Stimulated activated CD4-positive, alpha-beta T cell treated with anti-CD3 and anti-CD28 coated beads, Interleukin-1b, Interleukin-23, amount 100 ng/mL, for 4 hours (primary cell): ENCODE measurements around the gene ANKRD12.
"Not testable (repeated sequence)": the region's sequence is repeated elsewhere in the genome, so short reads cannot be mapped to it uniquely, and the experiment has no call there.

Experiments used
- DNase-seq, 2 donors: peaks; one replicate each; pipeline ENCODE4 v3.0.0-alpha.2; 2020; ENCODE audit warnings: low read depth in 2 of 2

Gene ANKRD12

DNA sequence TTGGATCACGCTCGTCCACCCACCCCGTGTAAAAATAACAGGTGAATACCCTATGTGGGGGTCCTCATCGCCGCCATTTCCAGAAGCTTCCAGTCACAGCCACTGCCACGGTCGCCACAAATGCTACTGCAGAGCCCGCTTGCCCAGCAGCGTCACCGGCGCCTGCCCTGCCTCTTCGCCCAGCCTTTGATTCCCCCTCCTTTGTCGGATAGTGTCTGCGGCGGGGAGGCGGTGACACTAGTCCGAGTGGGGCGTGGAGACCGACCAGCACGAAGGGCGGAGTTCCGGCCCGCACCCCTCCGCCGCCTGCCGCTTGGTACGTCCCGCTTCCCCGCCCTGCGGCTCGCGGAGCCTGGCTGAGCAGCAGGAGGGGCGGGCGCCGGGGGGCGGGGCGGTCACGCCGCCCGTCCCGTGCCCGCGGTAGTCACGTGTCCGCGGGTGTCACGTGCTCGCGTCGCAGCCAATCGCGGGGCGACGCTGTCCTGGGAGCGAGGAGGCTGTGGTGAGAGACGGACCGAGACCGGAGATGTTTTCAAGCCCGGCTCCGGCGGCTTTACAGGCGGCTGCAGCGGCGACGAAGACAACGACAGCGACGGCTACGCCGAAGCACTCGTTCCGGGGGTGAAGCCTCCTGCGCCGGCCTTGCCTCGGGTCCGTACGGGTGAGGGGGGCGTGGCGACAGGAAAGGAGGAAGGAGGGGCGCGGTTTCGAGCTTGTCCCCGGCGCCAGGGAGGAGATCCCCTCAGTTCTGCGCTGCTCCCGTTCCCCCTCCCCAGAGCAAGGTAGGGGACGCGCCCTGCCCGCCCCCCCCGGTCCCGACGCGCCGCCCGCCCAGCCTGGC lies at the start of gene ANKRD12:
Gene ANKRD12 (plus strand): TSS at position 467 of the 841 bp plus-strand sequence. CDS start 45,652 bp downstream, outside the sequence.
- DNase-seq = peak; percentile 91 to 96

DNA sequence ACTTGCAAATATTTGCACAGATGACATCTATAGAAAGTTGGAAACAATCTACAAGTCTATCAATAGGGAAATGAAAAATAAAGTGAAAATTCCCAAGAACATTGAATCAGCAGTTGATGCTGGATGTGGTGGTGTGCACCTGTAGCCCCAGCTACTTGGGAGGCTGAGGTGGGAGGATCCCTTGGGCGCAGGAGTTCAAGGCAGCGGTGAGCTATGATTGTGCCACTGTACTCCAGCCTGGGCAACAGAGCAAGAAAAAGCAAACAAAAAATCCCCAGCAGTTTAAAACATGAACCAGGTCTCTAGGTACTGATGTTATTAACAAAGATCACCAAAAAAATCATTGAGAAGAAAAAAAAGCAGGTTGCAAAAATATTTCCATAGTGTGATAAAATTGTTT lies 49.4 kb upstream of the ANKRD12 start:
- DNase-seq = no peak

DNA sequence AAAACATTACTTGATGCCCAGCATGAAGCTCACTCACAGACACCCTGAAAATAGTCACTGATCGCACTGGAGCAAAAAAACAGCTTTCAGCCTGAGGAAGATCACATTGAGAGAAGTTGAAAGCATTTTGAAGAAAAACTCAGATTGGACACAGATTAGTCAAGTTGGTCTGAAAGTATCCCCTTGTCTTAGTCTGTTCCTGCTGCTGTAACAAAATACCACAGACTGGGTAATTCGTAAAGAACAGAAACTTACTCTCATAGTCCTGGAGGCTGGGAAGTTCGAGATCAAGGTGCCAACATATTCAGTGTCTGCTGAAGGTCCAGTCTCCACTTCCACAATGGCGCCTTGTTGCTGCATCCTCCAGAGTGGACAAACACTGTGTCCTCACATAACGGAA lies 48.3 kb upstream of the ANKRD12 start:
- no peak for DNase-seq

DNA sequence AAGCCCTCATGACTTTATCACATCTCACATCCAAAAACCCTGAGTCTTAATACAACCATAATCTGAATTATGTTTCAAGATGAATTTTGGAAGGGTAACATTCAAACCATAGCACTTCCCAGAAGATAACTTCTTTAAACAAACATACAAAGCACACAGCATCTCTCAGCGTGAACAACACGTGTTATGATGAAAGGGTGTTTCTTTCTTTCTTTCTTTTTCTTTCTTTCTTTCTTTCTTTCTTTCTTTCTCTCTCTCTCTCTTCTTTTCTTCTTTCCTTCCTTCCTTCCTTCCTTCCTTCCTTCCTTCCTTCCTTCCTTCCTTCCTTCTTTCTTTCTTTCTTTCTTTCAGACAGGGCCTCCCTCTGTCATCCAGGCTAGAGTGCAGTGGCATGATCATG lies 47.9 kb upstream of the ANKRD12 start:
- not testable (repeated sequence) for DNase-seq

DNA sequence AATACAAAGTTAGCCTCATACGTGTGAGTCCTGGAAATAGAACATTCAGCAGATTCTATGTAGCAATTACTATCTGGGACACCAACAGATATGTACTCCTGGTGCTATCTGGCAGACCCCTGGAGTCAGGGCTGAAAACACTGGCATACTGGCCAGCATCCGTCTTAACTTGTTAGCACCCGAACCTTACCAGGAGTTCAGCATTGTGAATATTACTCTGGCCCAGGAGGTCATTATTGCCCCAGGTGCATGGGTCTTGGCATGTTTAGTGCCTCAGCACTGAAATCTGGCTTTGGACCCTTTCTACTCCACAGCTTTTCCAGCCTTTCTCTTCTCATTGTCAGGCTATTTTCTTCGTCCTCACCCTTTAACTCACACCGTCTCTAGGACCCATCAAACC lies 46.0 kb upstream of the ANKRD12 start:
- DNase-seq = no peak

DNA sequence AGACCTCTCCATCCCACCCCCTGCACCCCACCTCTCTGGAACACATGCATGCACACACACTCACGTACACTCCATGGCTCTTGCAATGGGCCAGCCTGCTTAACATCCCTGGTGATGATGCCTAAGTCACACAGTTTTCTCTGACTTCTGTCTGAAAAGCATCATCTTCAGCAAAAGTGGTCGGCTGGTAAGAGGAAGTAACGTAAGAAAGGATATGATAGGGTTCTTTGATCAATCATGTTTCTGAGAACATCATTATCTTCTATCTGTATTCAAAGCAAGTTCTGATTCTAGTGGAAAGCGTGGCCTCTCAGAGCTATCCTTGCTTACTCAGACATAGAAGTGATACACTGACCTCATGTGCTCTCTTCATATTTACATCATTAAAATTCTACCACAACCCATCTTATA lies 45.5 kb upstream of the ANKRD12 start:
- peak in 1 of 2 donors; percentile 15 for DNase-seq

DNA sequence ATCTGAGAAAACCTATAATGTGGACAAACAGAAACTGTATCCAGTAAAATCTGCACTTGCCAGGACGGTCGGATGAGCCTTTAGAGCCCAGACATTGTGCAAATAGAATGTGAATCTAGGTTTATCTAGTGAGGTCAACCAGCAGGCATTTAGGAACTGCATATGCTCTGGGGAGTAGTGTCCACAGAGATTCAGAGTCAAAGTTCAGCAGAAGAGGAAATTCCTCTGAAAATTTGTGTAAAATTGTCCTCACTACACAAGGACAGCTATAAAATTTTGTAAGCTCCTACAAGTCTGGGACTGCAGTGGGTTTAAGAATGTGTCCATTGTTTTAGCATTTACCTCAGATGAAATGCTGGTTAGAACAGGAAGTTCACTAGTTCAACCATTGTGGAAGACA lies 43.9 kb upstream of the ANKRD12 start:
- no peak for DNase-seq

DNA sequence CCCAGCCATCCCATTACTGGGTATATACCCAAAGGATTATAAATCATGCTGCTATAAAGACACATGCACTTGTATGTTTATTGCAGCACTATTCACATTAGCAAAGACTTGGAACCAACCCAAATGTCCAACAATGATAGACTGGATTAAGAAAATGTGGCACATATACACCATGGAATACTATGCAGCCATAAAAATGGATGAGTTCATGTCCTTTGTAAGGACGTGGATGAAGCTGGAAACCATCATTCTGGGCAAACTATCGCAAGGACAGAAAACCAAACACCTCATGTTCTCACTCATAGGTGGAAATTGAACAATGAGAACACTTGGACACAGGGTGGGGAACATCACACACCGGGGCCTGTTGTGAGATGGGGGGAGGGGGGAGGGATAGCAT lies 43.5 kb upstream of the ANKRD12 start:
- DNase-seq = not testable (repeated sequence)

DNA sequence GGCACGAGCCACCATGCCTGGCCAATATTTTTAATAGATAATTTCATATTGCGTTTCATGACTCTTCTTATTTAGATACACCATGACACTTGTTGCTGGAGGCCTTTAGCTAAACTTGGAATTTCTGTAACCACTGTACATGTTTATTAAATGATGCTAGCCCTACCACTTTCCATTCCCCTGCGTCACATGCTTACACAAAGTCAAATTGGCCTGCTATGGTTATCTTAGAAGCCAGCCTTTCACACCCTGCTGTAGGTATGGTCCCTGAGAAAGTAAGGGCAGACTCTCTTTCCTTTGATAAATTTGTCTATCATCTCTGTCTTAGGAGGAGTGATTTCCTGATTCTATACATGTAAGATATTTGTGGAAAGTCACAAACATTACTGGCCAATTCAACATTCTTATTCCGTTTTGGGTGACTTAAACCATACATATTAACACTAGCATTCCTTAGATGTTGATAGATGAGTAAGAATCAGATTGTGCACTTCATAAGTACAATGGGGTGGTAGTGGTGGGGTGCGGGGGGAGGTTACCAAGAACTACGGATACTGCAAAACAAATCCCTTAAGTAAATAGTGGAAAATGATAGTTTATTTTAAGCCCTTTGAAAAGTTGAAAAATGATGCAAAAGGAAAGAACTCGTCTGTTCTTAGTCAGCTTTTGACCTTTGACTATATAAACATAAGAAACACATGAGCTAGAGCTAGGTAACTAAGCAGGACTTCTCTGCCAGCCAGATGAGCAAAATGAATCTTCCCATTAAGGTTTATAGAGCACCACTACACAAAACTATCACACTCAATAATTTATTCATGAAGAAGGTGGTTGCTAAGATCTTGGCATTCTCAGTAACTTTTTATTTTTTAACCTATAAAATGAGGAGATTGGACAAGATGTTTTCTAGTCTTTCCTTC lies 42.0 kb upstream of the ANKRD12 start:
- DNase-seq = peak in 1 of 2 donors; percentile 30

DNA sequence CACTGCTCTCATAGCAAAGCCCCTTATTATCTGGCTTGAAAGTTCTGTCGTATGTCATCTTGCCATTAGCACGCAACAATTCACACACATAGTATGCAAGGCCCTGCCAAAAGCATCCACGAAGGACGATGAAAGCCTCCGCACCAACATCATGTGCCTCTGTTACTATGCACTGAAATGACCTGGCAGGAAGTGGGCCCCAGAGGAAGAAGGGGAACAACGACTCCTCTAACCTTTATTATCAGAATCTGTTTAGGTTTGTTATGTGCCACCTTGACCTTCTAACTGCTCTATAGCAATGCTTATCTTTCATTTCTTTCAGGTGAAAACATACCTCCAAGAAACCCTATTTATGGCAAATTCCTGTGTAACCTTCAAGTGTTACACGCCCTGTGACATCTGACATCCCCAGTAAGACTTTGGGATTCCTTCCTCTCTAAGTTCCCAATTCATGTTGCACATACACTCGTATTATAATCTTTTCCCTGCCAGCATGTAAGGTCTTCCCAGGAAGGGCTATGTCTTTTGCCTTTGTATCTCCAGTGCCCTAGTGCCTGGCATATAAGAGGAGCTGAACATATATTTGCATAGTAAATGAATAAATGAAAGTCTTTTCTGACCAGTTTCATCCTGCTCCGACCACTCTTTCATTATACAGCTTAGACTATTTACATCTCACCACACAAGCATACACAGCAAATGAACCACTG lies 41.1 kb upstream of the ANKRD12 start:
- no peak for DNase-seq

DNA sequence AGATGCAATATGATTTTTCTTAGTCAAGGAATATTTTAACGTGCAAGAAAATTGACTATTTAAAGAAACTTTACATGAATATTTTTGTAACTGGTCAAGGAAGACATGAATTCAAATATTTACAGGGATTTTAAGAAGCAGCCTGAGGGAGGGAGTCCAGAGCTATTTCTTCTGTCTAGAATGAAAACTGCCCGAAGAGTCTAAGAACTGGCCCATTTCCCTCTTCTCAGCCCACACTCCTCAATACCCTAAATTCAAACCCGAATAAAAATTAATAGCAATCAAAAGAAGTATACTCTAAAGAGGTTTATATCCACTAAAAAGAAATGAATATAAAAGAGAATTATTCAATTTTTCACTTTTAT lies 40.6 kb upstream of the ANKRD12 start:
- DNase-seq = no peak

DNA sequence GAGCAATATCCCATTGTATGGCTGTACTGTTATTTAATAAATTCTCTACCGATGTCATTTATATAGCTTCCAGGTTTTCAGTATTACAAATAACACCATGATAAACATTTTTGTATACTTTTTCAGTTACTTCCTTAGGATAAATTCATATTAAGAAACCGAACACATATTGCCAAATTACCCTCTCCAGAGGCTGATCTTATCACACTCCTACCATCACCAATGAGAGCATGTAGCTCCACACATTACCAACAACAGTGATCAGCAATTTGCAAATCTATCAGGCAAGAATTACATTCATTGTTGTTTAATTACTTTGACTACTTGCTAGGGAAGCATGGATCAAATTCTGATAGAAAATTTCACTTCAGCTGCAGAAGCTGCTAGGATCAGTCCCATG lies 39.9 kb upstream of the ANKRD12 start:
- DNase-seq = no peak

DNA sequence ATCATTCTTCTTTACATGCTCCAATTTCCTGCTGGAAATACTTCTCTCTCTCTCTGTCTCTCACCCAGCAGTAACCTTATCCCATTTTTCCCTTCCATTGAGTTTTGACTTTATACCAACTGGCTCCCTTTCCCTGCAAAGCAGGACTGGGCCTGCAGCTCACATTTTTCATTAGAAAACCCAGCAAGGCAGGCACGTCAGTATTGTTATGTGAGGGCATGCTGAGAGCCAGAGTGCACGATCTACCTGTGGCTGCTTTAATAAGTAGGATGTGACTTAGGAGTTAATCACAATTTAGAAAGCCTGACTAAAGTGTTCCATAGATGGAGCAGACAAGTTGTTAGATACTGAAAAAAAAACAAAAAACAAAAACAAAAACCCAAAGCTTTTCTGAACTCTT lies 39.2 kb upstream of the ANKRD12 start:
- no peak for DNase-seq

DNA sequence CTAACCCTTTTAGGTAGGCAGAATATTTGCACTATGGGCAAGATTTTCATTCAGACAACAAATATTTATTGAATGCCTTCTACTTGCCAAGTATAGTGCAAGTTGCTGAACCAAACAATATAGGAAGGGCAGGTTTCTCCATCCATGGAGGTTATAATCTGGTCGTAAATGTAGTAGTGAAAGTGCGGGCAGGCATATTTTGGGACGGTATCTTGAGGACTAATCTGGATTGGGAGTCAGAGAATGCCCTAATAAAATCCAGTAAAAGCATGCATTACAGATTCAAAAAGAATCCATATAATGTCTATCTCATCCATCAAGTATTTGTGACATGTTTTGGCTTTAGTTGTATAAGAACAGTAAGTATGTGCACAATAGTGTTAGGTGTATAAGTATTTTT lies 35.8 kb upstream of the ANKRD12 start:
- DNase-seq = no peak

DNA sequence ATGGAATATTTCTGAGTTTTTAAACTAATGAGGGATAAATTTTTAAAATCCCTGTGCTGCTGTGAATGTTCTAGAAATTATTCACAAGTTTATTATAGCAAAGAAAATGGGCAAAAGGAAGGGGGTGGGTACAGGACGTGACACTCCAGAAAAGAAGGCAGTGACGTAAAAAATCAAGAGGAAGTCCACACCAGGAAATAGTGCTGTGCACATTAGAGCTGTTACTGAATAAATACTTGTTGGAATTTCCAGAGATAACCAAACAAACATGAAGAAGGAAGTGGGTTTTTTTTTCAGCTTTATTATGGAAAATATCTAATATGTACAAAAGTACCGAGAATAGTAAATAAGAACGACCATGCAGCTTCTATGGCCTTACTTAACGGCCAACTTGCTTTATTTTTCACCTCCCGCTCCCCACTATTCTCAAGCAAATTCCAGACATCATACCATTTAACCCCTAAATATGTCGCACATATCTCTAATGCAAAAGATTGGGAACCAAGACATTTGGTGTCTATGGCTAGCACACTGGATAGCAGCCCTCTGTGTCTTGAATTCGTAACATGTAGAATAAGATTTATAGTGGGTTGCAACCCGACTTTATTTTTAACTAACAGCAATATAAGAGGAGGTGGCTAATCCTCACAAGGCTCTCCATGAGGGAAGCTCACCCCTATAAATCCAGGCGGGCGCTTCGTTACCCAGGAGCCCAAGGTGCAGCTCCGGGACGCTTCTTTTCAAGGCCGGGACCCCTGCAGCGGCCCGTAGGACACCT lies 34.7 kb upstream of the ANKRD12 start:
- no peak for DNase-seq

DNA sequence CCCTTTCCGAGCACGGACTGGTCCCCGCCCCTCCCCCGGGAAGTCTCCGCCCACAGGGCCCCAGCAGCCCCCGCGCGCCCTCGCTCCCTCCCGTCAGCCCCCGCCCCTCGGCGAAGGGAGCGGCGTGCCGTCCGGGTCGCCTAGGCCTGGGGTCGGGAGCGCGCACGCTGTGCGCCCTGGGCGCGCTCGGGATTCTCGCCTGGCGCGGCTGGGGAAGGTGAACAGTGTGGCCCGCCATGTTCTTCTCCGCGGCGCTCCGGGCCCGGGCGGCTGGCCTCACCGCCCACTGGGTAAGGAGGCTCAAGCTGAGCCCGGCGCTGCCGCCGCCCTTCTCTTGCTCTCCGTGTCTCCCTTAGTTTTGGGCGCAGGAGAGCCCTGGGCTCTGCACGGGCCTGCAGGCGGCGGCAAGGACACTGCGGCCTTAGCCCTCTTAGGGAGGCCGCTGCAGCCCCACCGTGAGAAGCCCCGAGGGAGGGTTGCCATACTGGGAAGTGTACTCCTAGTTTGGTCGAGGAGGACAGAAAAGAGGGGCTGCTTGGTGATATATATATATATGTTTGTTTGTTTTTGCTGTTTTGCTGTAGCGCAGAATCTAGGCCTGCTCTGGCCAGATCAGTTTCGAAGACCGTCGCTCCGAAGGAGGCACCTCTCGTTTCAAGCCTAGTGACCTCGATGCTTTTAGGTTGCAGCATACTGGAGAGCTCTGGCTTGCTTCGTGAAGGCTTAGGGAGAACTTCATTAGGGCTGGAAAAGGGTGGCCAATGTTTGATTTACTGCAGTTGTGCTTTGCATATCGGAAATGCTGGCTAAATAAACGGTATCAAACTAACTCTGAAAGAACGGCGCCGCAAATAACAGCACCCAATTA lies 33.8 kb upstream of the ANKRD12 start, which contains the start of gene NDUFV2:
Gene NDUFV2 (plus strand): TSS at position 192 of the 868 bp plus-strand sequence. CDS start 45 bp downstream, at position 237.
- DNase-seq = peak; percentile 97 to 98

DNA sequence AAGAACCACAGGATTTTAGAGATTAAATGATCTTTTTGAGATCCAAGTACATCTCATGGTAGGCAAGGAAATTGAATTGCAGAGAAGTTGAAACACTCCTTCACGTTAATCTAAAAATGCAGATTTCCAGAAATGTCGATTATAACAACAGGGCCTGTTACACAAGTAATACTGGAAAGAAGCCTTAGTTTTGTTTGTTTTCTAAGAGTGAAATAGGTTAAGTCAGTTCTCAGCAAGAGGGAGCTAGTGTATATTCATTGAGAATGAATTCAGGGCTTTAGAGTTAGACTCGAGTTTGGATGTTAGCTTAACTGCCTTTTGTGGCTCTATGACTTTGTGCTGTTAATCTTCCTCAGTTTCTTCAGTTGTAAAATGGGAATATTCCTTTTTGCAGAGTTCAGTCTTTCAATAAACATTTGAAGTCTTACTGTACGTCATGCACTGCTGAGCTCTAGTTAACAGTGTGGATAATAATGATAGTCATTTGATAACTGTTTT lies 33.2 kb upstream of the ANKRD12 start:
- no peak for DNase-seq

DNA sequence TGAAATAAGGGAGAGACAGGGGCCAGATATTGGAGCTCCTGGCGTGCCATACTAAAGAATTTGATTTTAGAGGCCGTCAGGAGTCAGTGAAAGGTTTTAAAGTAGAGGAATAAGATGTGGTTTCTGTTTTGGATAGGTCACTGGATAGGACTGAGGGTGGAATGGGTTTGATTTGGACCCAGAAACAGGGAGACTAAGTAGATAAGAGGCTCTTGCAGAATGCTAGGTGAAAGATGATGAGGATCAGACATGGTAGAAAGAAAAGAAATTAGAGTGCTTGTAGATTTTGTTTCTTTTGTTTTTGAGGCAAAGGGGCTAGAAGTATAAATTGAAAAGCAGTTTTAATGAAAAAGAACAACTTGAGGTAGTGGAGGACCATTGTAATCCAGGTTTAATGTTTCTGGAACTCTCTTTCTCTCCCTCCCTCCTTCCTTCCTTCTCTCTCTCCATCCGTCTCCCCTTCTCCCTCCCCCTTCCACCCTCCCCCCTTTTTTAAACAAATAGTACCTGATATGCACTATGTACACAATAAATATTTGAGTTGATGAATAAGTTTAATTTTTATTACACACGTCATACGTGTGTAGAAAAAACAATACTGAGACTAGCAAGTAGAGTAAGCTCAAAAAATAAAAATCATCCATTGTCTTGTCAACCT lies 32.2 kb upstream of the ANKRD12 start:
- DNase-seq = no peak

DNA sequence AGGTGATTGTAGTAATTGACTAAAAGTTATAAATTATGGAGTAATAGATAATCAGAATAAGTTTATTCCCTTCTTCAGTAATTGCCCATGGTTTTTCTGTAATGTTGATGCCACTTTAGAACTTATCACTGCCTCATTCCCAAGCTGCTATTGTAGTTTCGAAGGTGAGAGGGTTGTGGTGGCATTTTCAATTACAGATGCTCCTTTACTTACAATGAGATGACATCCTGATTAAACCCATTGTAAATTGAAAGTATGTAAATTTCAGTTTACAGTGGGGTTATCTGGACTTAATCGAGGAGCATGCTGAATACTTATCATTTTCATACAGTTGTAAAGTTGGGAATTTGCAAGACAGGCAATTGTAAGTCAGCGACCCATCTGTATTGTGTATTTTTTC lies 31.2 kb upstream of the ANKRD12 start:
- DNase-seq = no peak
